K562 (cell line): ENCODE measurements around the gene ALPK1. TPM values are rescaled to one million over a fixed set of nuclear protein-coding genes. Genes with fewer than 3 reads are reported as not detected.

ENCODE experiments used
- ATAC-seq: fragments of 200-7000 bp; cut with Tn5 transposase; 3 replicates; pipeline ENCODE4 v1.9.1; 2020; ENCODE audit warnings: moderate library complexity
- BruUV-seq: library from RNA; stranded (reverse); fragments of 400-500 nt; replicated peaks from 2 replicates; lab custom pipeline; 2021; lab: Mats Ljungman, UMichigan
- CTCF ChIA-PET: fragments of 300-600 bp; formaldehyde crosslinking; extraction: SDS; loops from one replicate; lab custom pipeline; 2021; ENCODE audit warnings: low intra/inter-chr PET ratio; lab: Yijun Ruan, JAX
- POLR2A ChIA-PET: fragments of 300-600, 350-650 bp; sonication (Branson Sonifier 250); formaldehyde crosslinking; extraction: SDS; loops from one replicate; lab custom pipeline; 2021; ENCODE audit warnings: antibody characterized with exemption, inconsistent platforms; lab: Yijun Ruan, JAX
- DNase-seq, 4 experiments: peaks; one replicate each; pipeline versions ENCODE4 v3.0.0 to v3.0.0-alpha.2; 2011 to 2018; ENCODE audit warnings: low spot score in 3 of 4, mixed read lengths in 3 of 4; ENCODE audit errors: extremely low read depth in 1 of 4
- FAIRE-seq: peaks from 2 replicates; lab custom pipeline; 2011; peaks lifted over from hg19 to GRCh38; lab: Jason Lieb, UNC
- H2AFZ ChIP-seq: 2 replicates; pipeline ENCODE4 v1.6.0; 2011; ENCODE audit warnings: low read depth, low read length, control low read depth, inconsistent platforms
- H3K27ac ChIP-seq: fragments of 200-600 bp; 3 replicates; pipeline ENCODE4 v1.8.0; 2011; ENCODE audit warnings: low read depth, mild to moderate bottlenecking, control low read depth, inconsistent platforms, low read length, moderate library complexity, mixed read lengths; ENCODE audit errors: extremely low read depth
- H3K27me3 ChIP-seq, 2 experiments: fragments of 300-600 bp in 1 of 2; 2 replicates in 1 of 2; 3 replicates in 1 of 2; pipeline versions ENCODE4 v1.6.0 to v1.8.0; 2011; ENCODE audit warnings: inconsistent platforms in 2 of 2, low read length in 2 of 2, mild to moderate bottlenecking in 1 of 2, mixed read lengths in 1 of 2, moderate library complexity in 1 of 2; ENCODE audit not compliant: control insufficient read depth in 2 of 2, insufficient read depth in 2 of 2
- H3K36me3 ChIP-seq: fragments of 300-600 bp; 3 replicates; pipeline ENCODE4 v1.8.0; 2011; ENCODE audit warnings: mild to moderate bottlenecking, low read length, inconsistent platforms; ENCODE audit not compliant: control insufficient read depth, insufficient read depth
- H3K4me1 ChIP-seq, 2 experiments: fragments of 200-600 bp in 1 of 2; replicated peaks in 1 of 2; 2 replicates in 1 of 2; 3 replicates in 1 of 2; pipeline versions ENCODE4 v1.5.1 to v1.8.0; 2011; ENCODE audit warnings: inconsistent platforms in 2 of 2, low read length in 2 of 2, mild to moderate bottlenecking in 1 of 2, mixed read lengths in 1 of 2, moderate library complexity in 1 of 2; ENCODE audit not compliant: control insufficient read depth in 2 of 2, insufficient read depth in 2 of 2
- H3K4me2 ChIP-seq: 2 replicates; pipeline ENCODE4 v1.6.1; 2011; ENCODE audit warnings: low read length, control low read depth, inconsistent platforms, mixed read lengths; ENCODE audit not compliant: insufficient read depth
- H3K4me3 ChIP-seq: fragments of 200-600 bp; sonication (generic), shearing (Covaris generic); 2 replicates; pipeline ENCODE4 v1.5.1; 2016; ENCODE audit warnings: control low read depth, inconsistent platforms
- H3K79me2 ChIP-seq: fragments of 200-600 bp; 3 replicates; pipeline ENCODE4 v1.8.0; 2011; ENCODE audit warnings: low read length, inconsistent platforms; ENCODE audit not compliant: control insufficient read depth, insufficient read depth
- H3K9ac ChIP-seq, 2 experiments: 2 replicates each; pipeline versions ENCODE4 v1.6.0 to v1.6.1; 2011; ENCODE audit warnings: low read depth in 2 of 2, low read length in 2 of 2, control low read depth in 1 of 2, inconsistent platforms in 1 of 2, mild to moderate bottlenecking in 1 of 2, mixed read lengths in 1 of 2; ENCODE audit not compliant: insufficient read depth in 1 of 2
- H3K9me1 ChIP-seq: one replicate; pipeline ENCODE4 v1.6.0; 2011; ENCODE audit warnings: inconsistent platforms, mild to moderate bottlenecking, low read length, moderate library complexity; ENCODE audit not compliant: control insufficient read depth, insufficient read depth
- H3K9me3 ChIP-seq: replicated peaks from 2 replicates; pipeline ENCODE4 v1.5.1; 2011; ENCODE audit warnings: low read depth, low read length, inconsistent platforms; ENCODE audit not compliant: control insufficient read depth, insufficient read depth
- H4K20me1 ChIP-seq: replicated peaks from 2 replicates; pipeline ENCODE4 v1.6.1; 2011; ENCODE audit warnings: low read length, inconsistent platforms, mixed read lengths; ENCODE audit not compliant: control insufficient read depth, insufficient read depth
- BHLHE40 ChIP-seq: IDR thresholded peaks from 2 replicates; pipeline ENCODE4 v1.6.1; 2011; ENCODE audit warnings: low read length, improper control_type of control experiment
- HDAC6 ChIP-seq: IDR thresholded peaks from 2 replicates; pipeline ENCODE4 v1.6.1; 2012; ENCODE audit warnings: low read depth, mild to moderate bottlenecking, control low read depth, inconsistent platforms, low read length, moderate library complexity
- LCOR ChIP-seq: sonication (generic); formaldehyde crosslinking; IDR thresholded peaks from 2 replicates; pipeline ENCODE4 v1.8.0; 2022; ENCODE audit warnings: mild to moderate bottlenecking, missing genetic modification reagents
- PRDM10 ChIP-seq: fragments of 450-650 bp; IDR thresholded peaks from 2 replicates; pipeline ENCODE4 v1.6.1; 2018; ENCODE audit not compliant: partially characterized antibody
- TRIM24 ChIP-seq, 2 experiments: fragments of 450-650 bp; IDR thresholded peaks; 2 replicates each; pipeline ENCODE4 v1.6.1; 2016
- ZNF316 ChIP-seq: fragments of 450-650 bp; IDR thresholded peaks from 2 replicates; pipeline ENCODE4 v1.6.1; 2016
- in situ Hi-C: fragments of 300-500 bp; cut with MboI; formaldehyde crosslinking; loops from 4 replicates; pipeline ENCODE4 v1.15.0; 2018; ENCODE audit warnings: inconsistent platforms, mixed read lengths
- intact Hi-C: fragments of 100-400 bp; cut with micrococcal nuclease; formaldehyde crosslinking; loops from 2 replicates; pipeline ENCODE4 v1.14.2; 2022
- polyA plus RNA-seq, 8 experiments: library from polyadenylated mRNA; depleted of rRNA in 4 of 8; stranded (reverse) in 5 of 8; unstranded in 3 of 8; fragments of >200 nt; fragmentation: Nextera tagmentation in 2 of 8; fragmentation: Illumina TruSeq in 1 of 8; extraction: Ambion mirVana in 2 of 8; extraction: Trizol in 1 of 8; gene quantifications; 2 replicates each; pipeline versions ENCODE4 v1.2.1 to v1.2.3, GENCODE V29; 2011 to 2014; ENCODE audit warnings: inconsistent platforms in 1 of 8, missing spikeins in 1 of 8
- total RNA-seq, 7 experiments: library from RNA; depleted of rRNA in 6 of 7; stranded (reverse); fragments of >200 nt in 6 of 7; fragmentation: Illumina TruSeq in 2 of 7; extraction: Trizol in 2 of 7; gene quantifications; 2 replicates each; pipeline versions ENCODE4 v1.2.1 to v1.2.3, GENCODE V29; 2011 to 2021; ENCODE audit warnings: low replicate concordance in 1 of 7
- TF ChIP-seq, protein P1 (sequence below): fragments of 450-650 bp; IDR thresholded peaks from 2 replicates; pipeline ENCODE4 v1.7.0; 2016; ENCODE audit warnings: borderline replicate concordance

The ALPK1 gene
- total and polyA plus RNA-seq, 9 of the 15 experiments (the other 6 are each of a cell fraction or from before 2014, with no cell fraction given) = 2.3 to 6.9 (median 4.6) TPM

- Histone ChIP-seq H3K27me3 (no peaks in the 10 kb centered on the region), H3K4me3 (no peak overlapping the region), H4K20me1 (no peaks in the 10 kb centered on the region), H3K9ac (no peak overlapping the region), H3K9me3 (no peaks in the 10 kb centered on the region), H3K79me2 (no peaks in the 10 kb centered on the region), H3K4me1 (no peaks in the 10 kb centered on the region), H2AFZ (no peak overlapping the region), H3K9me1 (no peaks in the 10 kb centered on the region), H3K4me2 (no peak overlapping the region), H3K36me3 (no peaks in the 10 kb centered on the region), H3K27ac (no peak overlapping the region)
- FAIRE-seq (no peak), DNase-seq (no peak), ATAC-seq (no peak)
- TF ChIP-seq ZNF316 (peak; percentile 38; the same call in 1 of the 2 replicates), TRIM24 (IDR thresholded peaks at IDR 0.05) (no peak), BHLHE40 (no peak), HDAC6 (no peak), LCOR (CRISPR knock-in tag) (no peak), PRDM10 (no peak)
- TF ChIP-seq, protein P1, sequence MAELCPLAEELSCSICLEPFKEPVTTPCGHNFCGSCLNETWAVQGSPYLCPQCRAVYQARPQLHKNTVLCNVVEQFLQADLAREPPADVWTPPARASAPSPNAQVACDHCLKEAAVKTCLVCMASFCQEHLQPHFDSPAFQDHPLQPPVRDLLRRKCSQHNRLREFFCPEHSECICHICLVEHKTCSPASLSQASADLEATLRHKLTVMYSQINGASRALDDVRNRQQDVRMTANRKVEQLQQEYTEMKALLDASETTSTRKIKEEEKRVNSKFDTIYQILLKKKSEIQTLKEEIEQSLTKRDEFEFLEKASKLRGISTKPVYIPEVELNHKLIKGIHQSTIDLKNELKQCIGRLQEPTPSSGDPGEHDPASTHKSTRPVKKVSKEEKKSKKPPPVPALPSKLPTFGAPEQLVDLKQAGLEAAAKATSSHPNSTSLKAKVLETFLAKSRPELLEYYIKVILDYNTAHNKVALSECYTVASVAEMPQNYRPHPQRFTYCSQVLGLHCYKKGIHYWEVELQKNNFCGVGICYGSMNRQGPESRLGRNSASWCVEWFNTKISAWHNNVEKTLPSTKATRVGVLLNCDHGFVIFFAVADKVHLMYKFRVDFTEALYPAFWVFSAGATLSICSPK = no peak
- POLR2A ChIA-PET = no interaction called here
- intact Hi-C loops (no loop called here), in situ Hi-C loops (no loop called here)
- BruUV-seq = no TSS peak
- CTCF ChIA-PET = no interaction called here
These were observed 175.1 kb downstream of the ALPK1 start for GRCh38 chr4:112472318-112472717.
